Central memory CD4-positive, alpha-beta T cell (primary cell): Measurements from ENCODE around the gene DMD.

Experiments
- DNase-seq: peaks from one replicate; pipeline ENCODE4 v3.0.0; 2022

DMD gene

DNA sequence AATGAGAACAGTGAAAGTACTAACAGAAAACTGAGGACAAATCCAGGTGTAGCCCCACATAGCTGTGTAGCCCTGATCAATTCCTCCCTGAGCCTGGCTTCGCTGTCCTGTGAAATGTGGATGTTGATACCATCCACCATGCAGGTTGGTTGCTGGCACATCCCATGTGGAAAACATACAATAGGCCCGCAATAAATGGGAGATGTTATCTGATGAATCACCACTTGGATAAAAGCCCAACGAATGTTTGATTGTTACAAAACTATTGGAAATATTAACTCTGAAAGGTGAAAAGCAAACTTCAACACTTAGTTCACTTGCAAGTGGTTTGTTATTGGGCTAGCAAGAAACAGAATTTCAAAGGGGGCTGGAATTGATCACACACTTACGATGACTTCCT is 1953.2 kb downstream of the DMD start:
- DNase-seq, result no peak

- no peak for DNase-seq
Measured at GRCh38 chrX:31255310-31256033, 1955.9 kb downstream of the DMD start.

- no peak for DNase-seq
Measured at GRCh38 chrX:31252133-31252532, 1959.2 kb downstream of the DMD start.

DNA sequence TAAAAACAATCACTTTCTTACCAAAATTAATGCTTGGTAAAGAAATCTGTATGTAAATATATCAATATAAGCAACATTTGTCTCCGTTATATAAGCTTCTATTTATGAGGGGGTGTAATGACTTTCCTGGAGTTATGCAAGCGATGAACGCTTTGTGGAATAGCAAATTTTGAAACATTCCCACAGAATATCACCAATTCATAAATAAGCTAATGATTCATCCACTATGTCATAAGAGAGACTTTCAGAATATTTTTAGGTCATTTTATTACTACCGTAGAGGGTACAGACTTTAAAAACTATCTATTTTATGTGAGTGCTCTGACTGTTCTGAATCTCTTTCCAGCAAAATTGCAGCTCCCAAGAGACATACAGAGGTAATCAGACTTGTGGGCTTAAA is 1960.0 kb downstream of the DMD start:
- no peak for DNase-seq

GRCh38 chrX:31245714-31246113 is 1965.6 kb downstream of the DMD start:
- DNase-seq, result no peak

DNA sequence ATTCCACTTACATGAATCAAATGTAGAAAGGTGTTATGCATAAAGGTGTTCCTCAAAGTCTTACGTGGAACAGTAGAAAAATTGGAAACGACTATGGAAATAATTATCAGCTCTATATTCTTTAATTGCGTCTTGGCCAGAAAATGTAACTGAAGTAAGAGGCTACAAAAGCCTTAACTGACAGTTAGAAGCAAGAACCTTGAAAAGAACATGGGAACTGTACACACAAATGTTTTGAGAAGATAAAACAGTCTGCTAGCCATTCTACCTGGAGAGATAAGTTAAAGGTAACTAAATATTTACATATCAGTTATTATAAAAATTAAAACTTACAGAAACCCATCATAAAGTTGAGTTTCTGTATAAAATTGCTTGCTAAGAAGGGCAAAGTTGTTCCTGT is 1967.5 kb downstream of the DMD start:
- DNase-seq, result no peak

DNA sequence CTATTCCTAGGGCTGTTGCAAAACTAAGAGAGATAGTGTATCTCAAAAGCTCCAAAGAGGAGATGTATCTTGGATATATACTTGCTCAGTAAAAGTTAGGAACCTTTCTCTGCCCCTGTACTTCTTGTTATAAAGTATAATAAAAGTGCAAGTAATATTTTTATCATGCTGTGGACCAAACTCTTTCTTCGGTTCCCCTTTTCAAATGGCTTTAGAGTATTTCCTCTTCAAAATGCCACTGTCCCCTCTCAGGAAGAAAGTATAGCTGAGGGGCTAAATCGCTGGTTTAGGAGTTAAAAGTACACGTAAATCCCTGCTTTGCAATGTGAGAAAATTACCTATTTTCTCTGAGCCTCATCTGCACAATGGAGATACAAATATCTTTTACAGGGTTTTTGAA is 1970.4 kb downstream of the DMD start:
- no peak for DNase-seq

DNA sequence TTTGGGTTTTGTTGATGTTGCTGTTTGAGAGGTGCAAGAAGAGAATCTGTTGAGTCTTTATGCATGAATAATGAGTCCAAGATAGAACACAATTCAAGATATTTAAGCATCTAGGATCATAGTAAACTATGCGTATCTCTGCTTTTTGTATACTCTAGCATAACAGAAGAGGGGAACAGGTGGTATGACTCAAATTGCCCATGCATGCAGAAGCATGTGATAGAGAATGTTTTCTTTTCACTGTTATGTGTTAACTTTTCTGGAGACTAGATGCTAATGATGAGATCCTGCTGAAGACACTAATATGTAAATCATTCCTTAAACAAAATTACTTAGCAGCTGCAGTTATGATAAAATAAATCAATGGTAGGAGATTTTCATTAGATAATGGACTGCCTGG is 1974.2 kb downstream of the DMD start:
- DNase-seq, result no peak

GRCh38 chrX:31236231-31236630 is 1975.1 kb downstream of the DMD start:
- no peak for DNase-seq

- no peak for DNase-seq
Measured at GRCh38 chrX:31233941-31234496, 1977.3 kb downstream of the DMD start.

- no peak for DNase-seq
Measured at GRCh38 chrX:31232506-31232905, 1978.8 kb downstream of the DMD start.

GRCh38 chrX:31228909-31229308 is 1982.4 kb downstream of the DMD start:
- no peak for DNase-seq

- no peak for DNase-seq
Measured at GRCh38 chrX:31228415-31228832, 1982.9 kb downstream of the DMD start.

DNA sequence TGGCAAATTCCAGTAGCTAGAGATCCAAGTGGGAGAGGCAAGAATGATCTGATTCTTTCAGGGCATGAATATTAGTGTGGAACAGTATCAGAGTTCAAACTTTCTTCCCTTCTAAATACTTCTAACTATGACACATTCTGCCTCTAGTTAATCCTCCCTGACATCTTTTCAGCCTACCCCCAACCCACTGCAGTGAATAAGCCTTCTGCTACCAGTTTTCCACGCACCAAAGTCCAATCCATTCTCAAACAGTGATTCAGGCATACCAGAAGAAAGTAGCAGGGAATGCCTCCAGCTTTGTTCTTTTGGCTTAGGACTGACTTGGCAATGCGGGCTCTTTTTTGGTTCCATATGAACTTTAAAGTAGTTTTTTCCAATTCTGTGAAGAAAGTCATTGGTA is 1984.1 kb downstream of the DMD start:
- no peak for DNase-seq

DNA sequence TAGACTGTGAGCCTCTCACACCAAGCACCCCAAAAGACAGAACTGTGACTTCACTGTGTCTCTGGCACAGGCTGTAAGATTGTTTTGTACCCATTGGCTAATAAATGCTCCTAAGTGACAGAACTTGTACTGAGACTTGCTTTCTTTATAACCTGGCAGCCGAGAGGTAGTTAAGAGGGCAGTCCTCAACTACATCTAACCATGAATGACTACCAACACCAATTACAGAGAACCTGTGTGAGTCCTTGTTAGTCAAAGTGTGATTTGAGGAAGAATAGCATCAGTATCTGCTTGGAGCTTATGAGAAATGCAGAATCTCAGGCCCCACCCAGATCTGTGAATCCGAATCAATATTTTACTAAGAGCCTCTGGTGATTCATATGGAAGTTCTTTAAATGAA is 1985.5 kb downstream of the DMD start:
- DNase-seq, result no peak

DNA sequence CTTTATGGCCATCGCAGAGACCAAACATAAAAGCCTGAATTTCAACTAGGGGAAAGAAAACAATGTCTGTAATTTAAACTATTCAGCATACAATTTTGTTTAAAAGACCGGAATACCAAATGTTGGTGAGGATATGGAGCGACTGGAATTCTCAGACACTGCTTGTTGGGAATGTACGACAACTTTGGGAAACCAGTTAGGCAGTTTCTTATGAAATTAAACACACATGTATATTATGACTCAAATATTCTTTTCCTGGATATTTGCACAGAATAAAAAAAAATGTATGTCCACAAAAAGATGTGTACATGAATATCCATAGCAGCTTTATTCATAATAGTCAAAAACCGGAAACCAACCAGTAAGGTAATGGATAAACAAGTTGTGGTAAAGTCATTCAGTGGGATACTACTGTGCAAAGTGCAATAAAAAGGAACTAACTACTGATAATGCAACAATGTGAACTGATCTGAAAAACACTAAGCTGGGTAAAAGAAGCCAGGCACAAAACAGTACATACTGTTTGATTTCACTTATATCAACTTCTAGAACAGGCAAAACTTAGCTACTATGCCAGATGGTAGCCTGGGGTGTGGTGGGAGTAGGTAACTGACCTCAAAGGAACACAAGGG is 1986.9 kb downstream of the DMD start:
- no peak for DNase-seq

- DNase-seq, result no peak
Measured at GRCh38 chrX:31223817-31224216, 1987.5 kb downstream of the DMD start.

- no peak for DNase-seq
Measured at GRCh38 chrX:31222946-31223345, 1988.4 kb downstream of the DMD start.

- DNase-seq, result no peak
Measured at GRCh38 chrX:31219174-31219573, 1992.2 kb downstream of the DMD start.

DNA sequence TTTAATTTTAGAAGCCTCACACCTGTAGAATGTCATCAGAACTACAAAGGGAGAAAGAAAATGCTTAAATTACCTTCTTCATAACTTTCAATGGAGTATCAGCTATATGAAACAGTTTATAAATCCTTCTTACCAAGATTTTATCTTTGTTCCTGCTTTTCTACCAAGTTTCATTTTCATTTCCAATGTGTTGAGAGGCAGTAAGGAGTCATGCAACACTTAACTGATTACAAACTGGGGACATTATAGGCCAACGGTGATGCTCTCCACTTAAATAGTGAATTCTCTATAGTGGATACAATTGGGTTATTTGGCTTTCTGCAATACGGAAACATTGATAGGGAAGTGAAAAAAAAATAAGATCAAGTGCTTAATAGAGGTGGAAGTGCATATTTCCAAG is 1994.3 kb downstream of the DMD start:
- DNase-seq, result no peak

GRCh38 chrX:31215277-31215815 is 1996.0 kb downstream of the DMD start:
- DNase-seq, result no peak

DNA sequence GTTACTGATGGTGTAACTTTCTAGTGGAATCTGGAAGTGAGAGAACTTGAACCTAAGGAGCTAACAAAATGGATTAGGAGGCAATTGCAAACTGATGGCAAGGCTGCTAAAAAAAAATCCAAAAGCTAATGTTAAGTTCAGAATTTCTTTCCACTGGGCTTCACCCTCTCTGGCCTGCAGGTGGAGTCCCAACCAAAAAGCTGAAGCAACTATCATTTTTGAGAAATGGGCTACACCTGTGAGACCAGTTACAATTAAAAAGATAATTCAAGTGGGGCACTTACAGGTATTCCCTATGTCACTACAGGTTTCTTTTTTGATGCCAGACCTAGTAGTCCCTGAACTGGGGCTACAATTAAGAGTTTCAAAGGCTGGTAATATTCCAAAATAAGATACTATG is 1997.4 kb downstream of the DMD start:
- no peak for DNase-seq

GRCh38 chrX:31212856-31213748 is 1998.2 kb downstream of the DMD start:
- no peak for DNase-seq
